GM15510 (cell line): ENCODE results near the gene FOSL2.

Source experiments
- POLR2A ChIP-seq: IDR thresholded peaks from 3 replicates; pipeline ENCODE4 v1.6.1; 2011; ENCODE audit warnings: borderline replicate concordance; ENCODE audit not compliant: insufficient read length; ENCODE audit errors: extremely low read depth

Gene FOSL2

DNA sequence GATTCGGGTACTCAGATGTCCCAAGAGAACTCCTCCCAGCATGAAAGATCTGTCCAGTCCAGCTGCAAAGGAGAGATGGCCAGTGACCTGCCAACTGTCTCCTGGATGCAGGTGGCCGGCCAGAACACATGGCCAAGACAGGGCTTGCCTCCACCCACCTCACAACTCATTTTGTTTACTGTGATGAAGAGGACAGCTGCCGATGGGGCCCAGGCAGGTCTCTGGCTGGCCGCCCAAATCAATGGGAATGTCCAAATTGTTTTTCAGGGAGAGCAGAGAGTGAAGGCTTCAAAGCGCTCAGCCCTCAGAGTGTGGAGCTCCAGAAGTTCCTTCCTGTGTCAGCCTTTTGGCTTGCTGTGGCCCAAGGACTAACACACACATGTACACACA, 41.9 kb downstream of the FOSL2 start:
- no peak for TF ChIP-seq POLR2A

DNA sequence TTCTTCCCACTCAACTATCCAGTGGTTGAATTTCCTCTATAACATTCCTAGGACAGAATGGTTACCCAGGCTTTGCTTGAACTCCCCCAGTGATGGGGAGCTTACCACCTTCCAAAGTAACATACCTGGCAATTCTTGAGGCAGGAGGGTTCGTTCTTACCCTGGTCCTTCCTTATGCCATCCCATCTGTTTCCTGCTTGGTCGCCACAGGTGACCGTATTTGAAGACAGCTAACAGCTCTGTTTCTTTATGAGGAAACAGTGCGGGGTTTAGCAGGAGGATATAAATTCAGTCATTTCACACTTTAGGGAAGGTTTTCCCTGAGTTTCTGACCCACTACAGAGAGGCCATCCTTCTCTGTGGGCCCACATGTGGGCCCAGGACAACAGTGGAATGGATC, 42.6 kb downstream of the FOSL2 start:
- TF ChIP-seq POLR2A: no peak

DNA sequence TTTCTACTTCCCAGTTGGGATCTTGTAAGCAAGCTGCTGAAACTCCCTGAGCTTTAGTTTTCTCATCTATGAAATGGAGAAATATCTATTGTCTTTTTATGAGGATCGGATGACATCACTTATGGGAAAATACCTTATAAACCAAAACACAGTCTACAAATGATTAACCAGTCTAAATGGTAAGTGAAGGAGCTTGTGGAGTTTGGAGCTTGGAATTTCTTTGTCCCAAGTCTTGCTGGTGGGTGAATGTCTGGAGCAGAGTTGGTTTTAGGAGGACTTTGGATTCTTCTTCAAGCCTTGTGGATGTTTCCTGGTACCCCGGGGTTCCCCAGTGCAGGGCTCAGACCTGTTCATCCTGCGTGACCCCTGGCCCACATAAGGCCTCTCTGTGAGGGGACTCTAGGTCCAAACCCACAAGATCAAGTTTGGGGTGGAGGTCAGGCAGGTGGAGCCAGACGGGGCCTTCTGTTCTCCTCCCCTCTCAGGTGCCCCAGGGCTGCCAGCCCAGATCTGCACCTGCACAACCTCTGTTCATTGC, 43.2 kb downstream of the FOSL2 start:
- TF ChIP-seq POLR2A: no peak

DNA sequence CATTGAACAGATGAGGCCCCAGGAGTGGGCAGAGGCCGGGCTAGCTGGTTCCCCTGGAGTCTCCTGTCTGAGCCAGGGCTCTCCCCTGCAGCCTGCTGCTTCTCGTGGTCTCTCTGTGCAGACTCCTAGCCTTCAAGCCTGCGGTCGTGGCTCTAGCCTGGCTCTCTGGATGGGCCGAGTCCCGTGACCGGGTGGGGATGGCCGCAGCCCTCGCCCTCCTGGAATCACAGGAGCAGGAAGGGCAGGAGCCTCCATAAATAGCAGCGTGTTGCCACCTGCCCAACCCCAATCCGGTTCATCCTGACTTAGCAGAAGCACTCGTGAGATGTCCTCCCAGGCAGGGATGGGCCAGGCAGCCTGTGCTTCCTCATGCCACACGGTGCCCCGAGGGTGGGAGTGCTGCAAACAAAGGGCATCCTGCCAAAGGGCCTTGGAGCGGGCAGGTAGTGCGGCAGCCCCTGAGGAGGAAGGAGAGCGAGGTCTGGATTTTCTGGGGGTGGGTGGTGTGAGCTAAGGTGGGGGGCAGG, 43.9 kb downstream of the FOSL2 start:
- no peak for TF ChIP-seq POLR2A

DNA sequence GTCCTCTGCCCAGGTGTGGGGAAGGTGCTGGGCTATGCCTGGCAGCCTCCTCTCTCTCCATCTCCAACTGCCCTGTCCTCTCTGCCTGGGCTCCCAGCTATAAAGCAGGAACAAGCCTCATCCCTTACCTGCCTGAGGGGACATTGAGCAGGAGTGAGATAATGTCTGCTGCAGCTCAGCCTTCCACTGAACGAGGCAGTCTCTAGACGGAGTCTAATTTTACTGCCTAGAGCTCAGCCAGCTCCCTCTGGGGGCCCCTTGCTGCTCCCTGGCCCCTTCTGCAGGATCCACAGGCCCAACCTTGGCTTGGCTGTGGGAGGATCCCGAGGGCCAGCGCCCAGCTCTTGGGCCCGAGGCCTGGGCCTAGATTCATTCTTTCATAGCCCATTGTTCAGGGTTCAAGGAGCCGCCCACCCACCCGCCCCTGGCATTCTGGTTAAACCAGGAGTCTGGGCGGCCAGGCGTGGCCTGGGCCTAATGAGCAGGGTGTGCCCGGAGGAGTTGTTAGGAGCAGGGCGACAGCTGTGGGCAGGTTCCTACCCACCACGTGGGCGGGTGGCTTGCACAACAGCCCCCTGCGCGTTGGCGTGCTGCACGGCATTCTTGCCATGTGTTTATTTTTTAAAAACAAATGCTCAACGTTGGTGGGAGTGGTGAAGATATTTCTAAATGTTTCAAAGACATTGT, 44.6 kb downstream of the FOSL2 start:
- TF ChIP-seq POLR2A: no peak

DNA sequence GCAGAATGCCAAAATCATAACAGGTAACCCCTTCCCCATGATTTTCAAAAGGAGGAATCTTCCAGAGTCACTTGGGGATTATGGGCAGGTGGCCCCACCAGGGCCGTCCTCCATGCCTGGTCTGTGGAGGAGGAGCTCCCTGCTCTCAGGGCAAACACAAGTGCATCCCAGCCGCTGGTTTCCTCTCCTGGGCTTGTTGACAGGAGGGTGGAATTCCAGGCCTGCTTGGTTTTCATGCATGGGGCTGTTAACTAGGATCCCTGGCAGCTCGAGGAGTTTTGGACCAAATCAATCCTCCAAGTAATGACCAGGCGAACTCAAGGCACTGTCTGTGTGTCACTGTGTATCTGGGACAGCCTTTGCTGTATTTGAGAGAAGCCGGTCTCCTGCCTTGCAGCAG, 45.3 kb downstream of the FOSL2 start:
- TF ChIP-seq POLR2A: no peak

DNA sequence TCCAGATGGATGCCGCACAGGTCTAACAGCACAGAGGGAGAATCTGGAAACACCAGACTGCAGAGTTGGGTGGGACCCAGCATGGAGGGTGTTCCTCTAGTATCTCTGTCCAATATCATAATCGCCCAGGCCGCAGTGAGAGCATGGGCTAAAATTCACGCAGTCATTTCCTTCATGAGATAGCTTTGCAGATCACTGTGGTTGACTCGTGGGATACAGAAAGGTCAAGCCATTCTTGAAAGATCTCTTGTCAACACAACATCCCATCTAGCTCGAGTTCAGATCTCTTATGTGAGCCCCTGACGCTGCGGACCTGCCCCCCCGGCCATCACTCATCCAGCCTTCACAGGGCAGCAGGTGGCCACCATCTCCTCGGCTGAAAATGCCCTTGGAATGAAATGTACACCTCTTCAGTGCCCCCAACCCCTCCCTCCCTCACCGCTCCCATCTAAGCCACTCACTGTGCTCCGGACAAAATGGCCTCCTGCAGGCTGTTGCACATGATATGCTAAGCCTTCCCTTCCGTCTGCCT, 45.9 kb downstream of the FOSL2 start:
- TF ChIP-seq POLR2A: no peak

DNA sequence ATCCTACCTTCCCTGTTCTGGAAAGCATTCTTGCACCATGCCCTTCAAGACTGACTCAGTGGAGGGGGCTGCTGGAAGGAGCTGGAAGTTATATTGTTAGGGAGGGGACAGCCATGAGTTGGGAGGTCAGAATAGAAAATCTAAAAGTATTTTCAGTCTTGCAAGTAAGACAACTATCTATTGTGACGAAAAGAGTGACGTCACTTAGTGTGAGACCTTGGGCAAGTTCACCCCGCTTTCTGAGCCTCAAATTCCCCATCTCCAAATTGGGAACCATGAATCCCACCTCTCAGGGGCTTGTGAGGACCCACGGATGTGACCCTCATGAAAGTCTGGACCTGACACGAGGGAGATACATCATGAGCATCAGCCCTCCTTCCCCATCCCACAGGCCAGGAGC, 46.5 kb downstream of the FOSL2 start:
- no peak for TF ChIP-seq POLR2A

DNA sequence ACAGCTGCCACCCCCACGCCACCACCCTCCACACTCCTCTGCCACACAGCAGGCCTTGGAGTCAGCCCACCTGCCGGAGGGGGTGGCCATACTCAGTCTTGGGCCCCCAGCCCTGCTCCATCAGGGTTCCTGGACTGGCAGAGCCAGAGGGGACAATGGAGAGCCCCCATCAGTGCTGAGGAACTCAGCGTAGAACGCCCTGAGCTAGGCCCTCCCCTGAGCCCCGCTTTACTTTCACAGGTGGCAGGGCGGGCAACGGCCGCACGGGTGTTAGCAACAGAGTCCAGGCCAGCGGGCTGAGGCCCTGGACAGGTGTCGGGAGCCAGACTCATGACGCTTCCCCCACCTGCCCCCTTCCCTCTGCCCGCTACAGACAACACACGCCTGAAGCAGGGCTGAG, 47.1 kb downstream of the FOSL2 start:
- TF ChIP-seq POLR2A: no peak

DNA sequence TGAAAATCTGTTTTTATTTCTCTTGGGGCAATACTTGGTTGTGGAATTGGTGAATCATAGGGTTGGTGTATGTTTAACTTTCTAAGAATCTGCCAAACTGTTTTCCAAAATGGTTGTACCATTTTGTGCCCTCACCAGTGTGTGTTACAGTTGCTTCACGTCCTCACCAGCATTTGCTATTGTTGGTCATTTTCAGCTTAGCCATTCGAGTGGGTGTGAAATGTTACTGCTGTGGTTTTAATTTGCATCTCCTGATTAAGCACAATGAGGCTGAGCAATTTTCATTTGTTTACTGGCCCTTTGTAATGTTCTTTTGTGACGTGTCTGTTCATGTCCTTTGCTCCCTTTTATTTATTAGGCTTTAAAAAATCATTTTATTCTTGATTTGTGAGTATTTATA, 49.7 kb downstream of the FOSL2 start:
- no peak for TF ChIP-seq POLR2A

DNA sequence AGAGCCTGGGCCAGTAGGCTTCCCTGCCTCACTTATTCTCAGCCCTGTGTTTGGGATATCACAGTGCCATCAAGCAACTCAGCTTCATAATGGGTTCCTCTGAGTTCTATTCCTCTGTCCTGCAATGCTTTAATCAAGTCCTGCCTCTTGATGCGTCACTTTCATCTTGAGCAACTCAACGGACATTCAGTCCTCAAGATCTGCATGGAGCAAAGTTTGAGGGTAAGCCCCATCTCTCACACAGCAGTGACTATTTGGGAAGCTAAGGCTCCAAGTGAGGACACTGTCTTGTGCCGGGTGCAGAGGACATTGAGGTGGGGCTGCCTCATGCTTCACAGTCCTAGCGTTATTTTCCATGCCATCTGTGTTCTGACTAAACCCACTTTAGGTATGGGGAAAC, 52.3 kb downstream of the FOSL2 start:
- no peak for TF ChIP-seq POLR2A

DNA sequence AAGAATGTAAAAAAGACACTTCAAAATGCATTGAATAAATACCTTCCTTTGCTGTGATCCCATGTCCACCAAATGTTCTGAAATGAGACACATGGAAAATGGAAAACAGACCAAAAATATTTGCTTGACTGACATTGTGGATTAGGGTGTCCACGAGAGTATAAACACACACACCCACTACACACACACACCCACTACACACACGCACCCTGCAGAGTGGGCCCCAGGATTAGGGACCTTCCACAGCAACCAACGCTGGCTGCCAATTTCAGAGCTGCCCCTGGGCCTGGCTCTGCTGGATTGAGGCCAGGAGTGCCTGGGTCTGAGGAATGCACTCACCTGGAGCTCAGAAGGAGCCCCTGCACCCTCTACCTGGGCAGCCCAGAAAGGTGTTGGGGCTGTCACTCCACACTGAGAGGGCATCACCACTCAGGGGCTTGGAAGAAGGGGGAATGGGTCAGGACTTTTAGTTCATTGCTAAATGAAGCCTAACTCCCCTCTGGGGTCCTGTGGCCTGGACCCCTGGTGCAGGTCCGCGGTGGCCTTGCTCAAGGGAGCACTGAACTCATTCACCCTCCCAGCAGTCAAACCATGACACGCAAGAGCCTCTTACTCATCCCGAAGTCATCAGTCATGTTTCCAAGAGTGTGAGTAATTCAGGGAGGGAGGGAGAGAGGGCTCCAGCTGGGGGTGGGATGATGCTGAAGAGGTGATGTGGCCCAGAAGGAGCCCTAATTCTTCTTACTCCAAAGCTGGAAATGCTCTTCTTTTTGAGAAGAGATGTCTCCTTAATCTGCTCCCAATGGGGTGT, 53.0 kb downstream of the FOSL2 start:
- no peak for TF ChIP-seq POLR2A

DNA sequence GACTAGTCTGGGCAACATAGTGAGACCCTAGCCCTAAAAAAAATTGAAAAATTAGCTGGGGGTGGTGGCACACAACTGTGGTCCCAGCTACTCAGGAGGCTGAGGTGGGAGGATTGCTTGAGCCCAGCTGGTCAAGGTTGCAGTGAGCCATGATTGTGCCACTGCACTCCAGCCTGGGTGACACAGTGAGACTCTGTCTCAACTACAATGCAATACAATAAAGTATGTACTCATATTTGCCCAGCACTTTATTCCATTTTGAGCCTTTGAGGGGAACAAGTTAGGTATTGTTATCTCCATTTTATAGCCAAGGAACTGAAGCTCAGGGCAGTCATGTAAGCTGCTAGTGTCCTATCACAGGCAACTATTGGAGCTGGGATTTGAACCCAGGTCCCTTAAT, 53.9 kb downstream of the FOSL2 start:
- no peak for TF ChIP-seq POLR2A

DNA sequence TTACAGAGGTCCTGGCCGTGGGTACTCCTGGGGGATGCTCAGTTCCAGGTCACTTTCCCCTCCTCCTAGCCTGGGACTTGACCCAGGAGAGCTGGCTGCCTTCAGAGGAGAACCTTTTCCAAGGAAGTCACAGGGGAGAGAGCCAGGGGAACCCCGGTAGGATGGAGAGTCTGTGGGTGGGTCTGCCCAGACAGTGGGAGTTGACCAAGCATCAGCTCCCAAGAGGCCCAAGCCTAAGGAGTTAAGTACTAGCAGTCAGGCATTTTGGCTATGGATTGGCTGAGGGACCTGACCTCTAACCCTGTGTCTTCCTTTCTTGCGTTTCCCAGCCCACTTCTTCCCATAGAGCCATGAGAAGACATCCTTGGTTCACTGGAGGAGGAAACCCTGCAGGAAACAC, 54.4 kb downstream of the FOSL2 start:
- TF ChIP-seq POLR2A: no peak

DNA sequence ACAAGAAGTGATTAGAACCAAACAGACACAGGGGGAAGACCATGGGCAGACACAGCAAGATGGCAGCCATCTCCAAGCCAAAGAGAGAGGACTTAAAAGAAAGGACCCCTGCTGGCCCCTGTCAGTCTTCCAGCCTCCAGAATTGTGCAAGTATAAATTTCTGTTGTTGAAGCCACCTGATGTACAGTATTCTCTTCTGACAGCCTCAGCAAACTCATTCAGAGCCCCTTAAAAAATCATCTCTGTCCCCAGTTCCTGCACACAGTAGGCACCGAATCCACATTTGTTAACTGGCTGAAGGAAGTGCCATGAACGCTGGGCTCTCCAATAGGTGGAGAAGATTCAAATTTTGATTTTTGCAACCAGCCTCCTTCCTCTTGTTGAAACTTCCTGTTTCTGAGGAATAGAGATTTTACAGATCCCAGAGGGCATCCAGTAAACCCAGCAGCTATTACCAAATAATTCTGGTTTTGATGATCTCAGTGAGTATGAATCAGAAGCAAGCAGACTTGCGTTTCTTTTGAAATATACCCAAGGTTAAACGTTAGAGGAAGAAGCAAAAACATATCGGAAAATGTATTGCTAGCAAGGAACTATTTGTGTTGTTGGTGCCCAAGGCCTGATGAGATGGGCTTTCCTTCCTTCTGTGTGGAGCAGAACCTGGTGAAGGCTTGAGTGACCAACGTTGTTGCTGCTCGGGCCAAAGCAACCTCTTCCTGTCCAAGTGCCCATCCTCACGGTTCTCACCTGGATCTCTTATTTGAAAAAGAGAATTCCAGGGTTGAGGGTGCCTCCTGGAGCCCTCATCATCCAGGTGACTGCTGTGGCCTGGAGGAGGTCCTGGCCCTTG, 55.5 kb downstream of the FOSL2 start:
- TF ChIP-seq POLR2A: no peak

DNA sequence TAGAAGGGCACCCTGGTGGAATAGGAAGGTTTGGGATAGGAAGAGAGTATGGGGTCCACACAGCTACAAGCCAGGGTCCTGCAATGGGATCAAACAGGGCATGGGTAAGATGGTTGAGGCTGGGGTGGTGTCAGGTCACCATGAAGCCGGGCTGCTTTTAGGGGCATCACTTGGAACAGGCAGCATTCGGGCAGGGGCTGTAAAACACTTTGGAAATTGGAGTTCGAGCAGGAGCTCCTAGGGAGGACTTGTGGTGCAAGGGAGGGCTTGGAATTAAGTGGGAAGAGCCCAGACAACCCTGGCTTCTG, 56.1 kb downstream of the FOSL2 start:
- TF ChIP-seq POLR2A: no peak

DNA sequence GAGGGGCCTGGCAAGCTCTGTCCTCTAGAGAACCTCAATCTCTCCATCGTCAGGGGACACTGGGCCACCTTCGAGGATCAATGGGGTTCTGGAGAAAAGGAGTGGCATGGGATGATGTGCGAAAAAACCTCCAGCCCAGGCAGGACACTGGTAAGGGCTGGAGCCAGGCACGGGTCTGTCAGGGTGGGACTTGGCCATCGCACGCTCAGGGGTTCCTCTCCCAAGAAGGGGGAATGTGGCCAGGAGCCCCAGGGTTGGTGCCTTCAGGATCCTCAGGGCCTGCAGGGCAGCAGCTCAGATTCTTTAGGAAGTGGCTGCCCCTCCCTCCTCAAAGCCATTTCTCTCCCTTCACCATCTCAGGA, 56.4 kb downstream of the FOSL2 start:
- no peak for TF ChIP-seq POLR2A
